DND-41 (cell line): ENCODE data around the gene NUDT3.

Experiments
- EZH2 ChIP-seq: IDR thresholded peaks from 3 replicates; pipeline ENCODE4 v1.6.1; 2012; ENCODE audit warnings: borderline replicate concordance, low read depth, mild to moderate bottlenecking, moderate library complexity, low read length, inconsistent platforms; ENCODE audit not compliant: severe bottlenecking
- TF ChIP-seq, protein P1 (sequence below): IDR thresholded peaks from 2 replicates; pipeline ENCODE4 v1.5.1; 2012; ENCODE audit warnings: borderline replicate concordance, low read length, moderate library complexity, mild to moderate bottlenecking; ENCODE audit not compliant: poor library complexity, severe bottlenecking; ENCODE audit errors: extremely low read depth

DNA sequence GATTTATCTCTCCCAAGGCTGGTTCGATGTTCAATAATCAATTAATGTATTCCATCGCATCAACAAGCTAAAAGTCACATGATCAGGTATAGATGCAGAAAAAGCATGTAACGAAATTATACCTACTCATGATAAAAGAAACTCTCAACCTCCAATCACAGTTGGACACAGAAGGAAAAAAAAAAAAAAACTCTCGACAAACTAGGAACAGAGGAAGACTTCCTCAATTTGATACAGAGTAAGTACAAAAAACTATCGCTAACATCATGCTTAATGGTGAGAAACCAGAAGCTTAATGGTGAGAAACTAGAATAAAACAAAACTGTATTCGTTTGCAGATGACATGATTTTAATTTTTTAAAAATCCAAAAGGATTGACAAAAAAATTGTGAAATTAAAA lies 81.7 kb downstream of the NUDT3 start:
- TF ChIP-seq, protein P1, sequence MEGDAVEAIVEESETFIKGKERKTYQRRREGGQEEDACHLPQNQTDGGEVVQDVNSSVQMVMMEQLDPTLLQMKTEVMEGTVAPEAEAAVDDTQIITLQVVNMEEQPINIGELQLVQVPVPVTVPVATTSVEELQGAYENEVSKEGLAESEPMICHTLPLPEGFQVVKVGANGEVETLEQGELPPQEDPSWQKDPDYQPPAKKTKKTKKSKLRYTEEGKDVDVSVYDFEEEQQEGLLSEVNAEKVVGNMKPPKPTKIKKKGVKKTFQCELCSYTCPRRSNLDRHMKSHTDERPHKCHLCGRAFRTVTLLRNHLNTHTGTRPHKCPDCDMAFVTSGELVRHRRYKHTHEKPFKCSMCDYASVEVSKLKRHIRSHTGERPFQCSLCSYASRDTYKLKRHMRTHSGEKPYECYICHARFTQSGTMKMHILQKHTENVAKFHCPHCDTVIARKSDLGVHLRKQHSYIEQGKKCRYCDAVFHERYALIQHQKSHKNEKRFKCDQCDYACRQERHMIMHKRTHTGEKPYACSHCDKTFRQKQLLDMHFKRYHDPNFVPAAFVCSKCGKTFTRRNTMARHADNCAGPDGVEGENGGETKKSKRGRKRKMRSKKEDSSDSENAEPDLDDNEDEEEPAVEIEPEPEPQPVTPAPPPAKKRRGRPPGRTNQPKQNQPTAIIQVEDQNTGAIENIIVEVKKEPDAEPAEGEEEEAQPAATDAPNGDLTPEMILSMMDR, result no peak
- TF ChIP-seq EZH2, result no peak
